ENCODE measurements around the gene RNF31. TPM values are rescaled to one million over a fixed set of nuclear protein-coding genes. Genes with fewer than 3 reads are reported as not detected.
A peak's percentile ranks its signal among the peaks of the same experiment; 100 is the strongest.

The RNF31 gene
- total RNA-seq, 4 donors from 2014 or later = 17.7 to 106 (median 57.9) TPM

DNA sequence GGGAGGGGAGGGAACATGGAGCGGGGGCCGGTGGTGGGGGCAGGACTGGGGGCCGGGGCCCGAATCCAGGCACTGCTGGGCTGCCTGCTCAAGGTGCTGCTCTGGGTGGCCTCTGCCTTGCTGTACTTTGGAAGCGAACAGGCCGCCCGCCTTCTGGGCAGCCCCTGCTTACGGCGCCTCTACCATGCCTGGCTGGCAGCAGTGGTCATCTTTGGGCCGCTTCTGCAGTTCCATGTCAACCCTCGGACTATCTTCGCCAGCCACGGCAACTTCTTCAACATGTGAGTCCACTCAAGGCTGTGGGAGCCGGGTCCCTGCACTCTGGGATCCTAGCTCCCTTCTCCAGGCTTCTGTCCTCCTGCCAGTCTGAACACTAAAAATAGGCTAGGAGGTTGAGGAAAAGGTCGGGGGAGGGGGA lies 15.7 kb upstream of the RNF31 start:
- H3K4me1 ChIP-seq = peaks cover 0 to under 1% of the 10 kb centered on the region in 2 donors
- intact Hi-C loops (cut with DNase I; ENCODE audit: low total_unique reads) = no loop called here
- no peak for DNase-seq
- H3K36me3 ChIP-seq = no peaks in the 10 kb centered on the region
- H3K27ac ChIP-seq = peak overlapping the region; percentile 30
- H3K9me3 ChIP-seq = no peaks in the 10 kb centered on the region
- TF ChIP-seq, protein P1, sequence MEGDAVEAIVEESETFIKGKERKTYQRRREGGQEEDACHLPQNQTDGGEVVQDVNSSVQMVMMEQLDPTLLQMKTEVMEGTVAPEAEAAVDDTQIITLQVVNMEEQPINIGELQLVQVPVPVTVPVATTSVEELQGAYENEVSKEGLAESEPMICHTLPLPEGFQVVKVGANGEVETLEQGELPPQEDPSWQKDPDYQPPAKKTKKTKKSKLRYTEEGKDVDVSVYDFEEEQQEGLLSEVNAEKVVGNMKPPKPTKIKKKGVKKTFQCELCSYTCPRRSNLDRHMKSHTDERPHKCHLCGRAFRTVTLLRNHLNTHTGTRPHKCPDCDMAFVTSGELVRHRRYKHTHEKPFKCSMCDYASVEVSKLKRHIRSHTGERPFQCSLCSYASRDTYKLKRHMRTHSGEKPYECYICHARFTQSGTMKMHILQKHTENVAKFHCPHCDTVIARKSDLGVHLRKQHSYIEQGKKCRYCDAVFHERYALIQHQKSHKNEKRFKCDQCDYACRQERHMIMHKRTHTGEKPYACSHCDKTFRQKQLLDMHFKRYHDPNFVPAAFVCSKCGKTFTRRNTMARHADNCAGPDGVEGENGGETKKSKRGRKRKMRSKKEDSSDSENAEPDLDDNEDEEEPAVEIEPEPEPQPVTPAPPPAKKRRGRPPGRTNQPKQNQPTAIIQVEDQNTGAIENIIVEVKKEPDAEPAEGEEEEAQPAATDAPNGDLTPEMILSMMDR (IDR thresholded peaks at IDR 0.05) = no peak
- TF ChIP-seq POLR2A (IDR thresholded peaks at IDR 0.05) = no peak
- no peak overlapping the region for H3K4me3 ChIP-seq
- H3K27me3 ChIP-seq = no peaks in the 10 kb centered on the region

DNA sequence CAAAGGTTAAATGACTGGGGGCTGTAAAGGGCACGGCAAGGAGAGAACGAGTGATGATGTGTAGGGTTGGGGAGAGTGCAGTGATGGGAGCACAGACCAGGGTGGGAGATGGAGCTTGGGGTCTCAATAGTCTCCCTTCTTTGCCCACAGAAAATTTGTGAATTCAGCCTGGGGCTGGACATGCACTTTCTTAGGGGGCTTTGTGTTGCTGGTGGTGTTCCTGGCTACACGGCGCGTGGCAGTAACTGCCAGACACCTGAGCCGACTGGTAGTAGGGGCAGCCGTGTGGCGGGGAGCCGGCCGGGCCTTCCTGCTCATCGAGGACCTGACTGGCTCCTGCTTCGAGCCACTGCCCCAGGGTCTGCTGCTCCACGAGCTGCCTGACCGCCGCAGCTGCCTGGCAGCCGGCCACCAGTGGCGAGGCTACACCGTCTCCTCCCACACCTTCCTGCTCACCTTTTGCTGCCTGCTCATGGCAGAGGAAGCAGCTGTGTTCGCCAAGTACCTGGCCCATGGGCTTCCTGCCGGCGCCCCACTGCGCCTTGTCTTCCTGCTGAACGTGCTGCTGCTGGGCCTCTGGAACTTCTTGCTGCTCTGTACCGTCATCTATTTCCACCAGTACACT lies 15.1 kb upstream of the RNF31 start:
- DNase-seq = no peak
- no peaks in the 10 kb centered on the region for H3K9me3 ChIP-seq
- H3K36me3 ChIP-seq = no peaks in the 10 kb centered on the region
- H3K27me3 ChIP-seq = no peaks in the 10 kb centered on the region
- H3K4me3 ChIP-seq = no peak overlapping the region
- peaks cover 0 to 7% of the 10 kb centered on the region in 2 donors for H3K4me1 ChIP-seq
- H3K27ac ChIP-seq = no peak overlapping the region
- no peak for TF ChIP-seq POLR2A (IDR thresholded peaks at IDR 0.05)
- TF ChIP-seq, protein P1 (IDR thresholded peaks at IDR 0.05) = no peak
- intact Hi-C loops (cut with DNase I; ENCODE audit: low total_unique reads) = no loop called here

DNA sequence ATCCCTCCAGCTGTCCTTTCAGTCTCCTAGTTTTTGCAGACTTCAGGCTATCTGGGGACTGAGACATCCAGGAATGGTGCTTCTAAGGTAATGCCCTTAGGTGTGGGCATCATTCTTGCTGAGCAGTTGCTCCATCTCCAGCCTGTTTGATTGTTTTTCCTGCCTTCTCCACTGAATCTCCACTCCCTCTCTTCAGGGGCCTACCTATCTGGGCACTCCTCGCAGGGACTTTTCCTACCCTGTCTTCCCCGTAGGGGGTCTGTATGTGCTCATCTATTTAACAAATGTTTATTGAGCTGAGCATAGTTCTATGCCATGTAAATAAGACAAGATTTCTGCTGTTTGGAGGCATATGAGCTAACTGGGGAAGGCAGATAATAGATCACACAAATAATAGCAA lies 14.3 kb upstream of the RNF31 start:
- H3K36me3 ChIP-seq = no peaks in the 10 kb centered on the region
- no peak overlapping the region for H3K4me3 ChIP-seq
- no peak for DNase-seq
- intact Hi-C loops (cut with DNase I; ENCODE audit: low total_unique reads) = no loop called here
- peaks cover 0 to 7% of the 10 kb centered on the region in 2 donors for H3K4me1 ChIP-seq
- H3K27me3 ChIP-seq = no peaks in the 10 kb centered on the region
- H3K27ac ChIP-seq = no peak overlapping the region
- H3K9me3 ChIP-seq = no peaks in the 10 kb centered on the region
- TF ChIP-seq POLR2A (IDR thresholded peaks at IDR 0.05) = no peak
- TF ChIP-seq, protein P1 (IDR thresholded peaks at IDR 0.05) = no peak

DNA sequence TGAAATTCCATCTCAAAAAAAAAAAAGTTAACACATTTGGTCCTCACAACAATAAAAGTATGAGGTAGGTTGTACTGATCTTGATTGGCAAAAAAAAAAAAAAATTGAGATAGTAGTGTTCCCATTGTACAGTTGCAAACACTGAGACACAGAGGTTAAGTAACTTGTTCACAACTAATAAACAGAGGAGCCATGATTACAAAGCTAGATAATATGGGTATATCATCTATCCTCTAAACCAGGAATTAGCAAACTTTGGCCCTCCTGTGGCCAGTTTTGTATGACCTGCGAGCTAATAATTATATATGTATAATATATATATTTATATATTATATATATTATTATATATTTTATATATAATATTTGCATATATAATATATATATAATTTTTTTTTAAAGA lies 13.6 kb upstream of the RNF31 start:
- intact Hi-C loops (cut with DNase I; ENCODE audit: low total_unique reads) = no loop called here
- TF ChIP-seq POLR2A (IDR thresholded peaks at IDR 0.05) = no peak
- TF ChIP-seq, protein P1 (IDR thresholded peaks at IDR 0.05) = no peak
- H3K4me1 ChIP-seq = peaks cover 0 to 7% of the 10 kb centered on the region in 2 donors

DNA sequence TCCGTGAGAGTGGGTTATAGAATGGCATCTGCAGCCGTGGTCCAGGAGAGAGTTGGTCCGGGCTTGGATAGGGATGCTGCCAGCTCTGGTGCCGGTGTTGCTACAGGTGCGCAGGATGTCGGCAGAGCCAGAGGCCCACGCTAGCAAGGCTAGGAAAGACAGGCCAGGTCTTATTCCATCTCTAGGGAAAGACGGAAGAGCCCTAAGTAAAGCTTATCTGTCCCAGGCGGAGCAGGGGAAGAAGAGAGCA lies 11.8 kb upstream of the RNF31 start:
- DNase-seq = no peak
- TF ChIP-seq, protein P1 (IDR thresholded peaks at IDR 0.05) = no peak
- TF ChIP-seq POLR2A (IDR thresholded peaks at IDR 0.05) = no peak
- peaks cover 4 to 7% of the 10 kb centered on the region in 2 donors for H3K4me1 ChIP-seq
- intact Hi-C loops (cut with DNase I; ENCODE audit: low total_unique reads) = no loop called here
- no peaks in the 10 kb centered on the region for H3K9me3 ChIP-seq
- H3K36me3 ChIP-seq = no peaks in the 10 kb centered on the region
- H3K27me3 ChIP-seq = no peaks in the 10 kb centered on the region
- peak overlapping the region; percentile 84 to 97 for H3K4me3 ChIP-seq
- H3K27ac ChIP-seq = peak overlapping the region; percentile 90 to 95

More for the DNA sequence above, 13.6 kb upstream of the RNF31 start:
- no peak overlapping the region for H3K27ac ChIP-seq
- no peak overlapping the region for H3K4me3 ChIP-seq
- no peaks in the 10 kb centered on the region for H3K27me3 ChIP-seq
- no peak for DNase-seq
- no peaks in the 10 kb centered on the region for H3K36me3 ChIP-seq
- no peaks in the 10 kb centered on the region for H3K9me3 ChIP-seq
